Stimulated activated CD4-positive, alpha-beta T cell treated with anti-CD3 and anti-CD28 coated beads, Interleukin-2, amount 100 ng/mL, for 24 hours (primary cell): ENCODE data around the gene LRBA.

Experiments
- DNase-seq, 2 donors: peaks; one replicate each; pipeline ENCODE4 v3.0.0-alpha.2; 2020

The LRBA gene

DNA sequence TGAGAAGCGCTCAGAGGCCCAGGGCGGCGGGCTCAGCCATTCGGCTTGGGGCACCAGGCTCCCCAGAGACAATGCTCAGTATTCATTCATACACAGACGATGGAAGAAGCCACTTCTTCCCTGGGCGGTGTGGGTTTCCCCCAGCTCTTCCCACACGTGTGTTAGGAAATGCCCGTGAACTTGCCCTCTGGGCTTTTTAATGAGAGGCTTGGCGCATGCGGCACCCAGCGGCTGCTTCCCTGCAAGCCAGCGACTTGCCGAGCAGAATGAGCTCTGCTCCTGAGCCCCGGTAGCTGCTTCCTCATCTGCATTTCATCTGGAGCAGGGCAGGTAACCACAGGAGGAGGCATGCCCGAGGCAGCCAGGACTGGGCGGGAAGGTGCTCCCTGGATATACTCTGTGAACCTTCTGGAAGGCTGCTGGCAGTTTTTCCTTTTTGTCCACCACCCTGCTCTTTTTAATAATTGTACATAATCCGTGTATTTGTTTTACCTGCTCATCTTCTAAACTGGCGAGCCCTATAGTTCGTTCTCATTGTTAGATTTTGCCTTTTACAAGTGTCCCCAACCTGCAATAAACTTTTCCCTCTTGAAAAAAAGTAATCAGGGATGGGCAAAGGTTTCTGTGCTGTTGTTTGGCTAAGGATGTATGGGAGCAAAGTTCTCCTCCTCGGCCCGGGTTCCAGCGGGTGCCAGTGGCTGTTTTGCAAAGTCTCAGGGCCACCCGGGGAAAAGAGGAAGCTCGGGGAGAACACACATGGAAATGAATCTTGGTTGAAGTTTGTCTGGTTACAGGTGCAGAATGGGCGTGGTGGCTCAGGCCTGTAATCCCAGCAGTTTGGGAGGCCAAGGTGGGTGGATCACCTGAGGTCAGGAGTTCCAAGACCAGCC is 758.0 kb downstream of the LRBA start:
- DNase-seq = no peak

- DNase-seq = no peak
Observed at GRCh38 chr4:150256225-150256620, 758.9 kb downstream of the LRBA start.

DNA sequence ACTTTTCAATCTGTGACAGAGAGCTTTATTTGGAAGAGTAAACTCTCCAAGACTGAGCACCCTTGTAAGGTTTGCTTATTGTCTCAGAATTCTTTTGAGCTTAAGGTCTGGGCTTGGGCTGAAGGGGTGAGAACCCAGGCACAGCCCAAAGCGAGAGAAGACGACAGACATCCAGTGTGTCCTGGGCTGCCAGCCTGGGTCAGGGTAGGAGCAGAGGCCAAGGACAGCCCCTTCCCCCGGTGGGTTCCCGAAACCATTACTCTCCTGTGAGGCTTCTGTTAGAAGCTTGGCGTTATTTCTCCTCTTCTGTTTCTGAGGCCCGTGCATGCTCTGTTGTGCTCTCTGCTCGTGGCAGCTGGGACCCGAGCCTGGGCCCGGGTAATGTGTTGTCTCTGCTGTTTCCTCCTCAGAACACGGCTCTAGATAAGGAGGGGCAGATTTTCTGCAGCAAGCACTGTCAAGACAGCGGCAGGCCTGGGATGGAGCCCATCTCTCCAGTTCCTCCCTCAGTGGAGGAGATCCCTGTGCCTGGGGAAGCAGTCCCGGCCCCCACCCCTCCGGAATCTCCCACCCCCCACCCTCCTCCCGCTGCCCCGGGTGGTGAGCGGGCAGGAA is 759.4 kb downstream of the LRBA start:
- DNase-seq = no peak

DNA sequence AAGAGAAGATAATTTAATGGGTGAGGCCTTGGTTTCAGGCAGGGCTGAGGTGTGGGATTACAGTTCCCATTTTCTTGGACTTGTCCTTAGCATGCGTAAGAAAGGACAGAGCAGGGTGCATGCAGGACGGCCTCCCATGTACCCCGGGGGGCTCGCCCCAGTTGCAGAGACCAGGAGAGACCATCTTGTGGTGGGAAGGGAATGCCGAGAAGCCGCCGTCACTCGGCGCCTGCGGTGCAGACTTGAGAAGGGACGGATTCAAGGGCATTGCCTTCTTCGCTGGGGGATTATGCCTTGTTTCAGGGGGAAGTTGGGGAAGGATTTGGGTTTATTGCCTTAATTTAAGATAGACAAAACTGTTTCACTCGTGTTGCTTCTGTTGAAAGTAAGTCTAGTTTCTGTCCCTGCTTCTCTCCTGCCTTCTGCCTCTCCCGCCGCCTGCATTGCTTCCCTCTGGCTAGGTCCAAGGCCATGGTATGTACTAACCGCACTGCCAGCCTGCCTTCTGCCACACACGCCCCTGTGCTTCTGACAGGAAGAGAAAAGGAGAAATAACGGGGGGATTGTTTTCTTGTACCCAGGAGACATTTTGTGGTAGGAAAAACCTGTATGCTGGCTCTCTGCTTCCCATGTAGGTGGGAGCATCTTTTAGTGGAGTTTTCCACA is 761.0 kb downstream of the LRBA start:
- DNase-seq = no peak

GRCh38 chr4:150253416-150253815 is 761.7 kb downstream of the LRBA start:
- no peak for DNase-seq

DNA sequence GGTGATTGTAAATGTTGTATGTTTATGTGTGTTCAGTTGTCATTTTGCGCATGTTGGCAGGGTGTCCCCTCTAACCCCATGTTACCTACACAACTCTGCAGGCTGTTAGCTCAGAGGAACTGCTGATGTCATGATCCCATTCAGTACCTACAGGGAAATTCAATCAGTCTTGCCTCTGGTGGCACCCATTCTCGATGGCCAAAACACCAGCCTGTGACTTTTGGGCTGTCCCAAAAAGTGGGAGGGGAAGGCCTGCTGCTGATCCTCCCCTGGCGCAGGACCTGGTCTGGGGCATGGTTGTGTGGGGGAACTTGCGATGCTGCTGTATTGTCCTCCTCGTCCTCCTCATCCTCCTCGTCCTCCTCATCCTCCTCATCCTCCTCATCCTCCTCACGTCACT is 762.3 kb downstream of the LRBA start:
- no peak for DNase-seq

DNA sequence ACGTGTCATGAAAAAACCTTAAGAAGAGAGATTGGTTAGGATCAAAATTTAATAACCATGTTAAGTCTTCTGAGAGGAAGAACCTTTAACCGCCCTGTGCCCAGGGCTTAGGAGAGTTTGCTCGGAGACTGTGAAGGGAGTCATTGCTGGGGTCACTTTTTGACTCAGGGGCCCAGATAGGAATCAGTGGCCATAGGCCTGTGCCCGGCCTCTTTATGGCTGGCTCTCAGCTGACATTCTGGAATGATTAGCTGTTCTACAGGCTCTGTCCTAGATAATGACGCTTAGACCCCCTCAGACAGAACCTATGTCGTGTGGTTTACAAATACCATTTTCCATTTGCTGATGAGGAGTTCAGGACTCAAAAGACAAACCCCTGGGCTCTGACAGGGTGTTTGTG is 762.8 kb downstream of the LRBA start:
- DNase-seq = no peak

- no peak for DNase-seq
Observed at GRCh38 chr4:150251752-150252190, 763.3 kb downstream of the LRBA start.

- DNase-seq = no peak
Observed at GRCh38 chr4:150250998-150251651, 764.0 kb downstream of the LRBA start.

DNA sequence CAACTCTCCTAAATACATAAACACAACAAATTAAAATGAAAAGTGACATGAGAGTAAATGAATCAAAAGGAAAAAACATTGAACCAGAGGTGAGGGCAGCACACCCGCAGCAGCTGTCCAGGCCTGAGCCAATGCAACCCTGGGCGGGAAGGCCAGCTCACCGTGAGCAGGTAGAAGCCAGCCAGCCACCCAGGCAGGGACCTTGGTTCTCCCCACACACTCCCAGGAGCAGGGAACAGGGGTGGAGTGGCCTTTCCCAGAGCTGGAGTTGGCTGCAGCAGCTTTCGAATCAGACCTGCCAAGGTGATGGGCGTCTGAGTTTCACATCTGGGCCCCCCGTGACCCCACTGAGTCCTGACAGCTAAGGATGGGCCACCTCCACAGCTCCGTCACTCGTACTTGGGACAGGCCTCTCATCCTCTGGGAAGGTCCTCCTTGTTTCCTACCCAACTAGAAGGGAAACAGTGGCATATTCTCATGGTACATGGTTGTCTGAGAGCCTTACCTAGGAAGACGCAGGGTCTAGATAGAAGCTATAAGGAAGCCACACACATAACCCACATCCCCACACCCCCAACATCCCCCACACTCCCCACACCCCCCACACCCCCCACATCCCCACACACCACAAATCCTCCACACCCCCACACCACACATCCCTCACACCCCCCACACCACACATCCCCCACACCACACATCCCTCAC is 764.6 kb downstream of the LRBA start:
- DNase-seq = no peak

- no peak for DNase-seq
Observed at GRCh38 chr4:150248181-150248580, 766.9 kb downstream of the LRBA start.

GRCh38 chr4:150247184-150247583 is 767.9 kb downstream of the LRBA start:
- DNase-seq = no peak

GRCh38 chr4:150244600-150244999 is 770.5 kb downstream of the LRBA start:
- no peak for DNase-seq

DNA sequence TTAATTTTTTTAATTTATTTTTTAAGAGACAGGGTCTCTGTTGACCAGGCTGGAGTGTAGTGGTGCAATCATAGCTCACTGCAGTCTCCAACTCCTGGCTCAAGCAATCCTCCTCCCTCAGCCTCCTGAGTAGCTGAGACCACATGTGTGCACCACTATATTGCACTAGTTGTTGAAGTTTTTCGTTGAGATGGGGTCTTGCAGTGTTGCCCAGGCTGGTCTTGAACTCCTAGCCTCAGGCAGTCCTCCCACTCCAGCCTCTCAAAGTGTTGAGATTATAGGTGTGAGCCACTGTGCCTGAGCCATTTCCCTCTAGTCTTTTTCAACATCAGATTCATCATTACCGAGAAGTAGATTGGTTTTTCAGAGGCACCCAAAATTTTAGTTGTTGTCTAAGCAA is 771.2 kb downstream of the LRBA start:
- DNase-seq = no peak

GRCh38 chr4:150242820-150243458 is 772.1 kb downstream of the LRBA start:
- no peak for DNase-seq

GRCh38 chr4:150240011-150240410 is 775.1 kb downstream of the LRBA start:
- DNase-seq = no peak

DNA sequence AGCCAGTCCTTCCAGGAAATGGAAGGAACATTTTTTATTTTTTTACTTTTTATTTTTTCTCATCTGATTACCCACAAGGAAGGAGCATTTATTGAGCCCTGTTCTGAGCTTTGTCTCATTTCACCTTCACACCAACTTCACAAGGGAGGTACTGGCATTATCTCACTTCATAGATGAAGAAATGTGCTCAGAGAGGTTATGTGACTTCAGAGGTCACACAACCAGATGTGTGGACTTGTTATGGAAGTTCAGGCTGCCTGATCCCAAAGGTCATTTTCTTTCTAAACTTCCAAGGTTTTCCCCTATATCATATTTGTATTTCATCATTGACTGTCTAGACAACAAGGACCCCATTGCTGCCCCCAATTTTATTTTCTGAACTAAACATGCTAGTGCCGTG is 776.5 kb downstream of the LRBA start:
- DNase-seq = no peak

GRCh38 chr4:150237110-150237872 is 777.8 kb downstream of the LRBA start:
- no peak for DNase-seq

- no peak for DNase-seq
Observed at GRCh38 chr4:150236626-150237025, 778.5 kb downstream of the LRBA start.

DNA sequence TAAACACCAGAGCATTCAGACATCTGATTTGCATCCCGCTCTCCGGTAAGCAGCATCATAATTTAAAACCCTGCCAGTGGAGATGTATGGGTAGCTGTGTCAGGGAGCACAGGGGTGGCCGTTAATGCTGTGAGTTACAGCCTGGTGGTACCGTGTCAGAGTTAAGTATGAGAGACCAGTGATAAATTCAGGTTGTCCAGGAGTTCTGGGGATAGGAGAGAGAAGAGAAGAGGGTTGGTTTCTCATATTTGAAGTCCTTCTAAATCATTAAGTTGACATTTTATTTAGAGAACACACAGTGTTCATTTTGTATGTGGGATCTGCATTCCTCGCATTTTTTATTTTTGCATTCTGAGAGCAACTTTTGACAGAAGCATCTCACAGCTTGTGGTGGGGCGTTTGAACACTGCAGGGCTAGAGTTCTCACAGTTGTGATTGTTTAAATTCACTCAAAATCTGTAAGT is 779.2 kb downstream of the LRBA start:
- DNase-seq = no peak

DNA sequence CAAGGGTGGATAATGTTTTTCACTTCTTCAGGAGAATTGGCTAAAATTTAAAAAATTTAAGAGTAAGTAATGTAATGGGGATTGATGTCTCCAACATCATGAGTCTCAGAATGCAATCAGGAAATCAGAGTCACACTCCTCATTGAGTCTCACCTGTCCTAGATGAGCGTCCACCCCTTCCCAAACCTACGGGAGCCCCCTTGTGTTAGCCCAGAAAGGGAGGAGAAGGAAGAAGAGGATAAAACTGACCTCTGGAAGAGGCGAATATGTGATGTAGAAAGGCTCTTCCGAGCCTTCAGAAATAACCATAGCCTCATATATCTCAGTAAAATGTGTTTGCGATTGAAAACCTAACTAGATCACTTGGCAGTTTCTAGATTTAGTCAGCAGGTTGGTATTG is 779.8 kb downstream of the LRBA start:
- no peak for DNase-seq
